HEK293 (cell line): ENCODE data around the gene PCDHGB5.

Experiments
- CTCF ChIA-PET: fragments of 350-600 bp; formaldehyde crosslinking; extraction: SDS; loops from one replicate; lab custom pipeline; 2021; ENCODE audit warnings: antibody characterized with exemption; lab: Yijun Ruan, JAX
- POLR2A ChIA-PET: fragments of 300-600 bp; formaldehyde crosslinking; extraction: SDS; loops from one replicate; lab custom pipeline; 2020; ENCODE audit warnings: antibody characterized with exemption, inconsistent platforms; lab: Yijun Ruan, JAX
- H3K27ac ChIP-seq: fragments of 200-500 bp; sonication (Bioruptor generic); 2 replicates; pipeline ENCODE4 v1.5.1; 2014; ENCODE audit warnings: low read depth, low read length, control low read depth, inconsistent platforms; ENCODE audit errors: extremely low read depth
- H3K36me3 ChIP-seq, 2 experiments: fragments of 200-500 bp in 1 of 2; sonication (Bioruptor generic) in 1 of 2; 1 replicate in 1 of 2; 2 replicates in 1 of 2; pipeline ENCODE4 v1.5.1; 2014 to 2017; ENCODE audit warnings: inconsistent platforms in 2 of 2, low read length in 2 of 2; ENCODE audit not compliant: control insufficient read depth in 2 of 2, insufficient read depth in 1 of 2
- H3K4me1 ChIP-seq: fragments of 200-500 bp; sonication (Bioruptor generic); 2 replicates; pipeline ENCODE4 v1.5.1; 2014; ENCODE audit warnings: mild to moderate bottlenecking, low read length, inconsistent platforms; ENCODE audit not compliant: control insufficient read depth, insufficient read depth
- H3K4me3 ChIP-seq: 2 replicates; pipeline ENCODE4 v1.5.1; 2011; ENCODE audit warnings: low read depth, mild to moderate bottlenecking, control low read depth, low read length, moderate library complexity
- H3K9me3 ChIP-seq: fragments of 200-500 bp; sonication (Bioruptor generic); 2 replicates; pipeline ENCODE4 v1.5.1; 2014; ENCODE audit warnings: low read depth, low read length, inconsistent platforms; ENCODE audit not compliant: control insufficient read depth, insufficient read depth
- KLF1 ChIP-seq: fragments of 450-650 bp; formaldehyde crosslinking; IDR thresholded peaks from 2 replicates; pipeline ENCODE4 v1.5.1; 2016; ENCODE audit warnings: missing biosample characterization, missing genetic modification characterization
- PRDM1 ChIP-seq: fragments of 450-650 bp; formaldehyde crosslinking; IDR thresholded peaks from 2 replicates; pipeline ENCODE4; 2016; ENCODE audit warnings: missing biosample characterization, missing genetic modification characterization
- SALL2 ChIP-seq: fragments of 450-650 bp; formaldehyde crosslinking; IDR thresholded peaks from 2 replicates; pipeline ENCODE4 v1.5.0; 2017; ENCODE audit warnings: missing biosample characterization, mild to moderate bottlenecking, missing genetic modification characterization, borderline replicate concordance
- SP3 ChIP-seq: fragments of 450-650 bp; formaldehyde crosslinking; IDR thresholded peaks from 2 replicates; pipeline ENCODE4 v1.5.1; 2016; ENCODE audit warnings: missing biosample characterization, missing genetic modification characterization
- ZNF148 ChIP-seq: fragments of 450-650 bp; formaldehyde crosslinking; IDR thresholded peaks from 2 replicates; pipeline ENCODE4 v1.5.0; 2017; ENCODE audit warnings: missing biosample characterization, missing genetic modification characterization, borderline replicate concordance
- ZNF596 ChIP-seq: fragments of 450-650 bp; IDR thresholded peaks from 2 replicates; pipeline ENCODE4 v1.5.0; 2018; ENCODE audit warnings: missing biosample characterization, mild to moderate bottlenecking, missing genetic modification characterization, moderate library complexity
- ZNF621 ChIP-seq: fragments of 450-650 bp; formaldehyde crosslinking; IDR thresholded peaks from 2 replicates; pipeline ENCODE4 v1.5.1; 2017; ENCODE audit warnings: missing biosample characterization, missing genetic modification characterization
- ZNF654 ChIP-seq: fragments of 450-650 bp; formaldehyde crosslinking; IDR thresholded peaks from 2 replicates; pipeline ENCODE4 v1.5.1; 2016; ENCODE audit warnings: low read depth, missing biosample characterization, missing genetic modification characterization
- ZNF707 ChIP-seq: fragments of 450-650 bp; formaldehyde crosslinking; IDR thresholded peaks from 2 replicates; pipeline ENCODE4 v1.5.1; 2016; ENCODE audit warnings: missing biosample characterization, missing genetic modification characterization
- ZNF768 ChIP-seq: fragments of 450-650 bp; formaldehyde crosslinking; IDR thresholded peaks from 2 replicates; pipeline ENCODE4 v1.5.1; 2018; ENCODE audit warnings: missing biosample characterization, mild to moderate bottlenecking, missing genetic modification characterization
- ZNF777 ChIP-seq: fragments of 450-650 bp; formaldehyde crosslinking; IDR thresholded peaks from 2 replicates; pipeline ENCODE4 v1.5.1; 2017; ENCODE audit warnings: missing biosample characterization, missing genetic modification characterization, borderline replicate concordance
- TF ChIP-seq, protein P1 (sequence below): fragments of 450-650 bp; formaldehyde crosslinking; IDR thresholded peaks from 2 replicates; pipeline ENCODE4 v1.5.1; 2017; ENCODE audit warnings: missing biosample characterization, missing genetic modification characterization
- TF ChIP-seq, protein P2 (sequence below): fragments of 450-650 bp; formaldehyde crosslinking; IDR thresholded peaks from 2 replicates; pipeline ENCODE4 v1.5.1; 2016; ENCODE audit warnings: missing biosample characterization, missing genetic modification characterization
- TF ChIP-seq, protein P3 (sequence below): fragments of 450-650 bp; formaldehyde crosslinking; conservative IDR thresholded peaks from 2 replicates; pipeline ENCODE4 v1.5.1; 2016; ENCODE audit warnings: low read depth, missing biosample characterization, missing genetic modification characterization

Gene PCDHGB5

GRCh38 chr5:141389153-141390042, 8.3 kb upstream of the PCDHGB5 start:
- Histone ChIP-seq H3K36me3 (no peaks in the 10 kb centered on the region), H3K4me1 (no peaks in the 10 kb centered on the region), H3K4me3 (no peak overlapping the region), H3K27ac (no peak overlapping the region), H3K9me3 (no peaks in the 10 kb centered on the region)
- POLR2A ChIA-PET: no interaction called here
- CTCF ChIA-PET: interaction anchor here (0.9 to 4.2 kb wide), 7 partner anchors 9 to 175 kb away, joined by 3 to 25 read pairs (median 4); partner anchors contain the start of genes PCDHGA1, PCDHGA10 and PCDHGB1
- TF ChIP-seq SP3 (tag by site-specific recombination): no peak
- no peak for TF ChIP-seq ZNF707 (tag by site-specific recombination)
- TF ChIP-seq, protein P1, sequence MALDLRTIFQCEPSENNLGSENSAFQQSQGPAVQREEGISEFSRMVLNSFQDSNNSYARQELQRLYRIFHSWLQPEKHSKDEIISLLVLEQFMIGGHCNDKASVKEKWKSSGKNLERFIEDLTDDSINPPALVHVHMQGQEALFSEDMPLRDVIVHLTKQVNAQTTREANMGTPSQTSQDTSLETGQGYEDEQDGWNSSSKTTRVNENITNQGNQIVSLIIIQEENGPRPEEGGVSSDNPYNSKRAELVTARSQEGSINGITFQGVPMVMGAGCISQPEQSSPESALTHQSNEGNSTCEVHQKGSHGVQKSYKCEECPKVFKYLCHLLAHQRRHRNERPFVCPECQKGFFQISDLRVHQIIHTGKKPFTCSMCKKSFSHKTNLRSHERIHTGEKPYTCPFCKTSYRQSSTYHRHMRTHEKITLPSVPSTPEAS: no peak
- no peak for TF ChIP-seq KLF1 (tag by site-specific recombination)
- no peak for TF ChIP-seq ZNF596
- TF ChIP-seq, protein P2, sequence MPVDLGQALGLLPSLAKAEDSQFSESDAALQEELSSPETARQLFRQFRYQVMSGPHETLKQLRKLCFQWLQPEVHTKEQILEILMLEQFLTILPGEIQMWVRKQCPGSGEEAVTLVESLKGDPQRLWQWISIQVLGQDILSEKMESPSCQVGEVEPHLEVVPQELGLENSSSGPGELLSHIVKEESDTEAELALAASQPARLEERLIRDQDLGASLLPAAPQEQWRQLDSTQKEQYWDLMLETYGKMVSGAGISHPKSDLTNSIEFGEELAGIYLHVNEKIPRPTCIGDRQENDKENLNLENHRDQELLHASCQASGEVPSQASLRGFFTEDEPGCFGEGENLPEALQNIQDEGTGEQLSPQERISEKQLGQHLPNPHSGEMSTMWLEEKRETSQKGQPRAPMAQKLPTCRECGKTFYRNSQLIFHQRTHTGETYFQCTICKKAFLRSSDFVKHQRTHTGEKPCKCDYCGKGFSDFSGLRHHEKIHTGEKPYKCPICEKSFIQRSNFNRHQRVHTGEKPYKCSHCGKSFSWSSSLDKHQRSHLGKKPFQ: no peak
- no peak for TF ChIP-seq PRDM1 (tag by site-specific recombination)
- no peak for TF ChIP-seq SALL2 (tag by site-specific recombination)
- TF ChIP-seq, protein P3, sequence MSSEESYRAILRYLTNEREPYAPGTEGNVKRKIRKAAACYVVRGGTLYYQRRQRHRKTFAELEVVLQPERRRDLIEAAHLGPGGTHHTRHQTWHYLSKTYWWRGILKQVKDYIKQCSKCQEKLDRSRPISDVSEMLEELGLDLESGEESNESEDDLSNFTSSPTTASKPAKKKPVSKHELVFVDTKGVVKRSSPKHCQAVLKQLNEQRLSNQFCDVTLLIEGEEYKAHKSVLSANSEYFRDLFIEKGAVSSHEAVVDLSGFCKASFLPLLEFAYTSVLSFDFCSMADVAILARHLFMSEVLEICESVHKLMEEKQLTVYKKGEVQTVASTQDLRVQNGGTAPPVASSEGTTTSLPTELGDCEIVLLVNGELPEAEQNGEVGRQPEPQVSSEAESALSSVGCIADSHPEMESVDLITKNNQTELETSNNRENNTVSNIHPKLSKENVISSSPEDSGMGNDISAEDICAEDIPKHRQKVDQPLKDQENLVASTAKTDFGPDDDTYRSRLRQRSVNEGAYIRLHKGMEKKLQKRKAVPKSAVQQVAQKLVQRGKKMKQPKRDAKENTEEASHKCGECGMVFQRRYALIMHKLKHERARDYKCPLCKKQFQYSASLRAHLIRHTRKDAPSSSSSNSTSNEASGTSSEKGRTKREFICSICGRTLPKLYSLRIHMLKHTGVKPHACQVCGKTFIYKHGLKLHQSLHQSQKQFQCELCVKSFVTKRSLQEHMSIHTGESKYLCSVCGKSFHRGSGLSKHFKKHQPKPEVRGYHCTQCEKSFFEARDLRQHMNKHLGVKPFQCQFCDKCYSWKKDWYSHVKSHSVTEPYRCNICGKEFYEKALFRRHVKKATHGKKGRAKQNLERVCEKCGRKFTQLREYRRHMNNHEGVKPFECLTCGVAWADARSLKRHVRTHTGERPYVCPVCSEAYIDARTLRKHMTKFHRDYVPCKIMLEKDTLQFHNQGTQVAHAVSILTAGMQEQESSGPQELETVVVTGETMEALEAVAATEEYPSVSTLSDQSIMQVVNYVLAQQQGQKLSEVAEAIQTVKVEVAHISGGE: no peak
- TF ChIP-seq ZNF148: no peak
- TF ChIP-seq ZNF621 (tag by site-specific recombination): no peak
- no peak for TF ChIP-seq ZNF777

GRCh38 chr5:141392429-141393198, 5.1 kb upstream of the PCDHGB5 start, which contains the start of gene PCDHGA8:
PCDHGA8 (plus strand) TSS chr5:141392633; CDS start chr5:141392814, 181 bp downstream.
- H3K27ac ChIP-seq: no peak within 1 kb of the TSS
- H3K36me3 ChIP-seq: no peaks in the 10 kb centered on the region
- no peak within 1 kb of the TSS for H3K4me3 ChIP-seq
- TF ChIP-seq ZNF654 (tag by site-specific recombination) (peak; percentile 21; the same call in 1 of the 2 replicates), ZNF768 (tag by site-specific recombination) (no peak)
- H3K4me1 ChIP-seq: no peaks in the 10 kb centered on the region
- no peaks in the 10 kb centered on the region for H3K9me3 ChIP-seq
- CTCF ChIA-PET: interaction anchor here (0.6 to 4.2 kb wide), 18 partner anchors 9 to 483 kb away, joined by 3 to 25 read pairs (median 4); partner anchors contain the start of genes PCDHB11, PCDHGA11, PCDHGA4 and PCDHGA5
- POLR2A ChIA-PET: no interaction called here
